Measurements from ENCODE around the gene SAE1. TPM values are rescaled to one million over a fixed set of nuclear protein-coding genes. Genes with fewer than 3 reads are reported as not detected.
A peak's percentile ranks its signal among the peaks of the same experiment; 100 is the strongest.

The SAE1 gene
- total and polyA plus RNA-seq, 10 of the 15 experiments (the other 5 are each of a cell fraction or from before 2014, with no cell fraction given), result 62.0 to 246 (median 148) TPM

GRCh38 chr19:47112166-47112996, 18.3 kb upstream of the SAE1 start (continued):
- TF ChIP-seq, protein P1, sequence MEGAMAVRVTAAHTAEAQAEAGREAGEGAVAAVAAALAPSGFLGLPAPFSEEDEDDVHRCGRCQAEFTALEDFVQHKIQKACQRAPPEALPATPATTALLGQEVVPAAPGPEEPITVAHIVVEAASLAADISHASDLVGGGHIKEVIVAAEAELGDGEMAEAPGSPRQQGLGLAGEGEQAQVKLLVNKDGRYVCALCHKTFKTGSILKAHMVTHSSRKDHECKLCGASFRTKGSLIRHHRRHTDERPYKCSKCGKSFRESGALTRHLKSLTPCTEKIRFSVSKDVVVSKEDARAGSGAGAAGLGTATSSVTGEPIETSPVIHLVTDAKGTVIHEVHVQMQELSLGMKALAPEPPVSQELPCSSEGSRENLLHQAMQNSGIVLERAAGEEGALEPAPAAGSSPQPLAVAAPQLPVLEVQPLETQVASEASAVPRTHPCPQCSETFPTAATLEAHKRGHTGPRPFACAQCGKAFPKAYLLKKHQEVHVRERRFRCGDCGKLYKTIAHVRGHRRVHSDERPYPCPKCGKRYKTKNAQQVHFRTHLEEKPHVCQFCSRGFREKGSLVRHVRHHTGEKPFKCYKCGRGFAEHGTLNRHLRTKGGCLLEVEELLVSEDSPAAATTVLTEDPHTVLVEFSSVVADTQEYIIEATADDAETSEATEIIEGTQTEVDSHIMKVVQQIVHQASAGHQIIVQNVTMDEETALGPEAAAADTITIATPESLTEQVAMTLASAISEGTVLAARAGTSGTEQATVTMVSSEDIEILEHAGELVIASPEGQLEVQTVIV (IDR thresholded peaks at IDR 0.05; ENCODE audit: borderline replicate concordance, partially characterized antibody), result no peak
- TF ChIP-seq SUZ12 (IDR thresholded peaks at IDR 0.05; ENCODE audit: unreplicated experiment) (no peak), EP300 (IDR thresholded peaks at IDR 0.05; ENCODE audit: borderline replicate concordance in 1 of 2, control insufficient read depth in 1 of 2, low read depth in 2 of 2, low read length in 2 of 2) (no peak), YBX1 (IDR thresholded peaks at IDR 0.05) (no peak), CHD2 (IDR thresholded peaks at IDR 0.05; ENCODE audit: borderline replicate concordance, low read depth, low read length) (no peak; the same call in 1 of the 2 replicates), MTA3 (IDR thresholded peaks at IDR 0.05; ENCODE audit: borderline replicate concordance, low read length) (no peak), JUND (IDR thresholded peaks at IDR 0.05; ENCODE audit: low read depth, low read length) (no peak), HDGF (IDR thresholded peaks at IDR 0.05) (peak; percentile 14; the same call in 1 of the 2 replicates), MLLT1 (IDR thresholded peaks at IDR 0.05) (peak; percentile 8), EGR1 (IDR thresholded peaks at IDR 0.05; ENCODE audit: borderline replicate concordance in 1 of 2, low read depth in 2 of 2, low read length in 2 of 2) (peak in 1 of 2 experiments; percentile 96; a peak in 2 of 3 replicates), E2F4 (IDR thresholded peaks at IDR 0.05; ENCODE audit: low read depth, low read length) (no peak), CBX3 (IDR thresholded peaks at IDR 0.05; ENCODE audit: borderline replicate concordance, low read depth) (no peak), STAT3 (IDR thresholded peaks at IDR 0.05; ENCODE audit: low read depth, low read length) (no peak), IRF3 (IDR thresholded peaks at IDR 0.05) (no peak)
- TF ChIP-seq, protein P2, sequence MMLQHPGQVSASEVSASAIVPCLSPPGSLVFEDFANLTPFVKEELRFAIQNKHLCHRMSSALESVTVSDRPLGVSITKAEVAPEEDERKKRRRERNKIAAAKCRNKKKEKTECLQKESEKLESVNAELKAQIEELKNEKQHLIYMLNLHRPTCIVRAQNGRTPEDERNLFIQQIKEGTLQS (IDR thresholded peaks at IDR 0.05; ENCODE audit: borderline replicate concordance, extremely low read depth, low read depth, low read length), result no peak
- TF ChIP-seq, protein P3, sequence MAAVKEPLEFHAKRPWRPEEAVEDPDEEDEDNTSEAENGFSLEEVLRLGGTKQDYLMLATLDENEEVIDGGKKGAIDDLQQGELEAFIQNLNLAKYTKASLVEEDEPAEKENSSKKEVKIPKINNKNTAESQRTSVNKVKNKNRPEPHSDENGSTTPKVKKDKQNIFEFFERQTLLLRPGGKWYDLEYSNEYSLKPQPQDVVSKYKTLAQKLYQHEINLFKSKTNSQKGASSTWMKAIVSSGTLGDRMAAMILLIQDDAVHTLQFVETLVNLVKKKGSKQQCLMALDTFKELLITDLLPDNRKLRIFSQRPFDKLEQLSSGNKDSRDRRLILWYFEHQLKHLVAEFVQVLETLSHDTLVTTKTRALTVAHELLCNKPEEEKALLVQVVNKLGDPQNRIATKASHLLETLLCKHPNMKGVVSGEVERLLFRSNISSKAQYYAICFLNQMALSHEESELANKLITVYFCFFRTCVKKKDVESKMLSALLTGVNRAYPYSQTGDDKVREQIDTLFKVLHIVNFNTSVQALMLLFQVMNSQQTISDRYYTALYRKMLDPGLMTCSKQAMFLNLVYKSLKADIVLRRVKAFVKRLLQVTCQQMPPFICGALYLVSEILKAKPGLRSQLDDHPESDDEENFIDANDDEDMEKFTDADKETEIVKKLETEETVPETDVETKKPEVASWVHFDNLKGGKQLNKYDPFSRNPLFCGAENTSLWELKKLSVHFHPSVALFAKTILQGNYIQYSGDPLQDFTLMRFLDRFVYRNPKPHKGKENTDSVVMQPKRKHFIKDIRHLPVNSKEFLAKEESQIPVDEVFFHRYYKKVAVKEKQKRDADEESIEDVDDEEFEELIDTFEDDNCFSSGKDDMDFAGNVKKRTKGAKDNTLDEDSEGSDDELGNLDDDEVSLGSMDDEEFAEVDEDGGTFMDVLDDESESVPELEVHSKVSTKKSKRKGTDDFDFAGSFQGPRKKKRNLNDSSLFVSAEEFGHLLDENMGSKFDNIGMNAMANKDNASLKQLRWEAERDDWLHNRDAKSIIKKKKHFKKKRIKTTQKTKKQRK (IDR thresholded peaks at IDR 0.05; ENCODE audit: low read depth, low read length), result no peak

Measured in GM12878 (cell line).